GM12891 (cell line): Measurements from ENCODE around the gene GRK3.
"Not testable (repeated sequence)": the region's sequence is repeated elsewhere in the genome, so short reads cannot be mapped to it uniquely, and the experiment has no call there.

Experiments used
- DNase-seq: peaks from one replicate; pipeline ENCODE4 v3.0.0; 2011; ENCODE audit warnings: low spot score; ENCODE audit not compliant: insufficient read length
- FAIRE-seq: peaks from 2 replicates; lab custom pipeline; 2011; peaks lifted over from hg19 to GRCh38; lab: Jason Lieb, UNC
- PAX5 ChIP-seq: IDR thresholded peaks from 2 replicates; pipeline ENCODE4 v1.6.1; 2011; ENCODE audit warnings: low read length, moderate library complexity, mild to moderate bottlenecking; ENCODE audit not compliant: insufficient read depth, severe bottlenecking
- POLR2A ChIP-seq: IDR thresholded peaks from 2 replicates; pipeline ENCODE4 v1.6.1; 2011; ENCODE audit warnings: low read depth, low read length, control low read depth
- POLR2AphosphoS5 ChIP-seq: IDR thresholded peaks from 2 replicates; pipeline ENCODE4 v1.6.1; 2011; ENCODE audit warnings: low read depth, low read length, control low read depth
- POU2F2 ChIP-seq: IDR thresholded peaks from 2 replicates; pipeline ENCODE4 v1.6.1; 2011; ENCODE audit warnings: low read depth, mild to moderate bottlenecking, control low read depth, low read length, moderate library complexity
- SPI1 ChIP-seq: IDR thresholded peaks from 2 replicates; pipeline ENCODE4 v1.6.1; 2011; ENCODE audit warnings: low read depth, low read length, control low read depth
- TAF1 ChIP-seq: IDR thresholded peaks from 2 replicates; pipeline ENCODE4 v1.6.1; 2011; ENCODE audit warnings: low read depth, low read length, control low read depth

GRK3 gene

GRCh38 chr22:25701056-25701780 lies 136.7 kb downstream of the GRK3 start:
- TF ChIP-seq POLR2A, result no peak
- TF ChIP-seq TAF1, result no peak
- TF ChIP-seq SPI1, result no peak
- TF ChIP-seq PAX5, result no peak
- no peak for TF ChIP-seq POLR2AphosphoS5
- TF ChIP-seq POU2F2, result no peak
- DNase-seq, result no peak
- FAIRE-seq, result peak; percentile 26

GRCh38 chr22:25702040-25702439 lies 137.6 kb downstream of the GRK3 start:
- FAIRE-seq (no peak), DNase-seq (no peak)
- TF ChIP-seq POU2F2 (no peak), SPI1 (no peak), TAF1 (no peak), POLR2A (no peak), PAX5 (no peak), POLR2AphosphoS5 (no peak)

- FAIRE-seq (peak; percentile 23), DNase-seq (no peak)
- peak; percentile 87 for TF ChIP-seq SPI1
- TF ChIP-seq PAX5, result no peak
- no peak for TF ChIP-seq TAF1
Measured at GRCh38 chr22:25702571-25703167, 138.2 kb downstream of the GRK3 start.

- FAIRE-seq, result no peak
- TF ChIP-seq POLR2A (no peak), TAF1 (no peak), POLR2AphosphoS5 (no peak), POU2F2 (no peak), PAX5 (no peak), SPI1 (no peak)
Measured at GRCh38 chr22:25704701-25705100, 140.2 kb downstream of the GRK3 start.

GRCh38 chr22:25706197-25706596 lies 141.7 kb downstream of the GRK3 start:
- TF ChIP-seq TAF1 (no peak), POU2F2 (no peak), POLR2AphosphoS5 (no peak), PAX5 (no peak), SPI1 (no peak), POLR2A (no peak)
- no peak for FAIRE-seq
- no peak for DNase-seq

More at GRCh38 chr22:25704701-25705100, 140.2 kb downstream of the GRK3 start:
- no peak for DNase-seq

GRCh38 chr22:25708430-25708829 lies 144.0 kb downstream of the GRK3 start:
- not testable (repeated sequence) for FAIRE-seq, DNase-seq

GRCh38 chr22:25709758-25710157 lies 145.3 kb downstream of the GRK3 start:
- DNase-seq, result no peak
- peak; percentile 60 for FAIRE-seq
- no peak for TF ChIP-seq POLR2A
- no peak for TF ChIP-seq SPI1
- no peak for TF ChIP-seq POLR2AphosphoS5
- TF ChIP-seq TAF1, result no peak
- TF ChIP-seq PAX5, result no peak
- TF ChIP-seq POU2F2, result no peak

- no peak for FAIRE-seq
- TF ChIP-seq SPI1, result no peak
- TF ChIP-seq POU2F2, result no peak
- no peak for TF ChIP-seq TAF1
- no peak for TF ChIP-seq POLR2A
- no peak for TF ChIP-seq PAX5
- no peak for TF ChIP-seq POLR2AphosphoS5
- DNase-seq, result no peak
Measured at GRCh38 chr22:25710501-25710900, 146.0 kb downstream of the GRK3 start.

- FAIRE-seq (no peak), DNase-seq (no peak)
- TF ChIP-seq POLR2A (no peak), TAF1 (no peak), POLR2AphosphoS5 (no peak), POU2F2 (no peak), SPI1 (no peak), PAX5 (no peak)
Measured at GRCh38 chr22:25711491-25711890, 147.0 kb downstream of the GRK3 start.

GRCh38 chr22:25712661-25713400 lies 148.4 kb downstream of the GRK3 start:
- no peak for FAIRE-seq
- TF ChIP-seq PAX5 (no peak), POU2F2 (no peak), TAF1 (no peak), POLR2A (no peak), SPI1 (no peak), POLR2AphosphoS5 (no peak)
- DNase-seq, result no peak
